OCI-LY1 (cell line): ENCODE results near the gene SPINK5.

ENCODE experiments used
- H2AFZ ChIP-seq: fragments of 200-600 bp; sonication (generic), shearing (Covaris generic); 2 replicates; pipeline ENCODE4 v1.6.0; 2014; ENCODE audit warnings: antibody characterized with exemption, mild to moderate bottlenecking, low read length
- H3F3A ChIP-seq: fragments of 200-600 bp; sonication (generic), shearing (Covaris generic); 2 replicates; pipeline ENCODE4 v1.6.0; 2014; ENCODE audit warnings: mild to moderate bottlenecking, antibody characterized with exemption, low read length, moderate library complexity; ENCODE audit not compliant: insufficient read depth
- H3K27ac ChIP-seq: fragments of 200-600 bp; sonication (generic); 2 replicates; pipeline ENCODE4 v1.5.1; 2014; ENCODE audit warnings: low read length, mixed run types, mild to moderate bottlenecking, low read depth; ENCODE audit not compliant: poor library complexity, severe bottlenecking
- H3K27me3 ChIP-seq: fragments of 200-600 bp; sonication (generic); 2 replicates; pipeline ENCODE4 v1.6.0; 2014; ENCODE audit warnings: antibody characterized with exemption, mild to moderate bottlenecking, low read length, moderate library complexity; ENCODE audit not compliant: insufficient read depth
- H3K36me3 ChIP-seq: fragments of 200-600 bp; sonication (generic); 2 replicates; pipeline ENCODE4 v1.6.1; 2014; ENCODE audit warnings: mild to moderate bottlenecking, antibody characterized with exemption, low read length, moderate library complexity, mixed read lengths; ENCODE audit not compliant: insufficient read depth
- H3K4me1 ChIP-seq: fragments of 200-600 bp; sonication (generic); 2 replicates; pipeline ENCODE4 v1.5.1; 2014; ENCODE audit warnings: mild to moderate bottlenecking, low read length, moderate library complexity; ENCODE audit not compliant: insufficient read depth, severe bottlenecking
- H3K4me2 ChIP-seq: fragments of 200-600 bp; sonication (generic), shearing (Covaris generic); 2 replicates; pipeline ENCODE4 v1.6.1; 2014; ENCODE audit warnings: low read length
- H3K4me3 ChIP-seq: fragments of 200-600 bp; sonication (generic); 2 replicates; pipeline ENCODE4 v1.5.1; 2014; ENCODE audit warnings: low read length, low read depth, mild to moderate bottlenecking, mixed read lengths; ENCODE audit not compliant: poor library complexity, severe bottlenecking
- H3K79me2 ChIP-seq: fragments of 200-600 bp; shearing (Covaris generic); 2 replicates; pipeline ENCODE4 v1.6.1; 2016; ENCODE audit warnings: mixed run types, low read length, mixed read lengths; ENCODE audit not compliant: insufficient read depth
- H3K9ac ChIP-seq: fragments of 200-600 bp; sonication (generic), shearing (Covaris generic); 2 replicates; pipeline ENCODE4 v1.6.1; 2014; ENCODE audit warnings: mild to moderate bottlenecking, low read length, mixed read lengths
- H3K9me2 ChIP-seq: fragments of 200-600 bp; sonication (generic), shearing (Covaris generic); 2 replicates; pipeline ENCODE4 v1.6.1; 2014; ENCODE audit warnings: low read depth, mild to moderate bottlenecking, low read length, mixed read lengths
- H3K9me3 ChIP-seq: fragments of 200-600 bp; shearing (Covaris generic); 2 replicates; pipeline ENCODE4 v1.6.1; 2014; ENCODE audit warnings: low read length, mixed read lengths
- H4K20me1 ChIP-seq: fragments of 200-600 bp; sonication (generic), shearing (Covaris generic); 2 replicates; pipeline ENCODE4 v1.6.0; 2016; ENCODE audit warnings: mild to moderate bottlenecking, low read length; ENCODE audit not compliant: insufficient read depth
- CTCF ChIP-seq: fragments of 200-600 bp; sonication (generic), shearing (Covaris generic); IDR thresholded peaks from 2 replicates; pipeline ENCODE4 v1.5.1; 2017; ENCODE audit warnings: mild to moderate bottlenecking, antibody characterized with exemption, low read length, moderate library complexity, mixed read lengths
- EZH2 ChIP-seq: fragments of 200-600 bp; sonication (generic), shearing (Covaris generic); IDR thresholded peaks from 2 replicates; pipeline ENCODE4 v1.8.0; 2017; ENCODE audit warnings: borderline replicate concordance, mixed run types, mild to moderate bottlenecking, antibody characterized with exemption, low read length, moderate library complexity, mixed read lengths

Gene SPINK5

GRCh38 chr5:148072207-148072606 lies 8.4 kb downstream of the SPINK5 start:
- H3K4me2 ChIP-seq, result no peak overlapping the region
- H3K9me3 ChIP-seq, result no peaks in the 10 kb centered on the region
- H3K27ac ChIP-seq, result no peak overlapping the region
- no peaks in the 10 kb centered on the region for H4K20me1 ChIP-seq
- no peak overlapping the region for H3K4me3 ChIP-seq
- H3K36me3 ChIP-seq, result no peaks in the 10 kb centered on the region
- no peaks in the 10 kb centered on the region for H3K9me2 ChIP-seq
- H3K9ac ChIP-seq, result no peak overlapping the region
- H2AFZ ChIP-seq, result no peak overlapping the region
- no peak for TF ChIP-seq CTCF
- no peak for TF ChIP-seq EZH2
- no peaks in the 10 kb centered on the region for H3K27me3 ChIP-seq
- H3F3A ChIP-seq, result no peaks in the 10 kb centered on the region
- H3K79me2 ChIP-seq, result no peaks in the 10 kb centered on the region
- H3K4me1 ChIP-seq, result no peaks in the 10 kb centered on the region

GRCh38 chr5:148075529-148075928 lies 11.7 kb downstream of the SPINK5 start:
- H4K20me1 ChIP-seq, result no peaks in the 10 kb centered on the region
- H3K79me2 ChIP-seq, result no peaks in the 10 kb centered on the region
- H3K27me3 ChIP-seq, result no peaks in the 10 kb centered on the region
- TF ChIP-seq CTCF (no peak), EZH2 (no peak)
- H3K4me3 ChIP-seq, result no peak overlapping the region
- no peak overlapping the region for H2AFZ ChIP-seq
- H3F3A ChIP-seq, result no peaks in the 10 kb centered on the region
- no peak overlapping the region for H3K4me2 ChIP-seq
- H3K9me2 ChIP-seq, result no peaks in the 10 kb centered on the region
- H3K27ac ChIP-seq, result no peak overlapping the region
- H3K36me3 ChIP-seq, result no peaks in the 10 kb centered on the region
- H3K9me3 ChIP-seq, result no peaks in the 10 kb centered on the region
- H3K4me1 ChIP-seq, result no peaks in the 10 kb centered on the region
- no peak overlapping the region for H3K9ac ChIP-seq

DNA sequence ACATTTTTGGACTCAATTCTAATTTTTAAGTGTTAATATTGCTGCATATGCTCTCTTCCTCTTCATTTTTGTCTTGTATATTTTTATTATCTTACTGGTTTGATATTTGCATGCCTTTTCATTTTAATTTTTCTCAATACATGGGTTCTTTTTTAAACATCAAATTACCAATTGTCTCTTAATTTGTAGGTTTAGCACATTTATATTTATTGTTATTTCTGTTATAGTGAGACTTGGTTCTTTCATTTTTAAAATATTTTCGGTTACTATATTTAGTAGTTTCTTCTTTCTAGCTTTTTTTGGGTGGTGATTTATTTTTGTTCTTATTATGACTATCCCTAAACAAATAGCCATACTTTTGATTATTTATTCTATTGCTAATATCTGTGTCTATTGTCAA lies 19.4 kb downstream of the SPINK5 start:
- TF ChIP-seq EZH2, result no peak
- no peak for TF ChIP-seq CTCF
- no peaks in the 10 kb centered on the region for H3K27me3 ChIP-seq
- no peaks in the 10 kb centered on the region for H3K9me2 ChIP-seq
- no peaks in the 10 kb centered on the region for H3K4me1 ChIP-seq
- H3K9me3 ChIP-seq, result no peaks in the 10 kb centered on the region
- no peak overlapping the region for H3K4me3 ChIP-seq
- H3K27ac ChIP-seq, result no peak overlapping the region
- H3F3A ChIP-seq, result no peaks in the 10 kb centered on the region
- no peaks in the 10 kb centered on the region for H3K79me2 ChIP-seq
- H4K20me1 ChIP-seq, result no peaks in the 10 kb centered on the region
- H3K4me2 ChIP-seq, result no peak overlapping the region
- H2AFZ ChIP-seq, result no peak overlapping the region
- H3K36me3 ChIP-seq, result no peaks in the 10 kb centered on the region
- H3K9ac ChIP-seq, result no peak overlapping the region
